Lower lobe of right lung (tissue), 2 donors: ENCODE measurements around the gene GAR1. TPM values are rescaled to one million over a fixed set of nuclear protein-coding genes. Genes with fewer than 3 reads are reported as not detected.
A peak's percentile ranks its signal among the peaks of the same experiment; 100 is the strongest.

Experiments
- ATAC-seq, 2 donors: fragments of 200-7000 bp; cut with Tn5 transposase; one replicate each; pipeline ENCODE4 v1.9.1; 2020 to 2022; ENCODE audit warnings: mild to moderate bottlenecking in 2 of 2, moderate library complexity in 2 of 2
- DNase-seq: peaks from one replicate; pipeline ENCODE4 v3.0.0-alpha.2; 2020
- H3K27ac ChIP-seq: fragments of 200-600 bp; one replicate; pipeline ENCODE4 v1.8.0; 2022
- H3K27me3 ChIP-seq: fragments of 200-600 bp; one replicate; pipeline ENCODE4 v1.8.0; 2022; ENCODE audit warnings: low read depth
- H3K36me3 ChIP-seq: fragments of 200-600 bp; one replicate; pipeline ENCODE4 v1.8.0; 2022; ENCODE audit warnings: mild to moderate bottlenecking
- H3K4me1 ChIP-seq: fragments of 200-600 bp; one replicate; pipeline ENCODE4 v1.8.0; 2022
- H3K4me3 ChIP-seq: fragments of 200-600 bp; one replicate; pipeline ENCODE4 v1.8.0; 2022; ENCODE audit warnings: mild to moderate bottlenecking
- H3K9me3 ChIP-seq: fragments of 200-600 bp; one replicate; pipeline ENCODE4 v1.8.0; 2022
- CTCF ChIP-seq: fragments of 200-600 bp; IDR thresholded peaks from one replicate; pipeline ENCODE4 v1.8.0; 2022; ENCODE audit warnings: antibody characterized with exemption, mild to moderate bottlenecking
- intact Hi-C: fragments of 100-400 bp; cut with DNase I; formaldehyde crosslinking; loops from one replicate; pipeline ENCODE4 v1.11.0; 2022
- total RNA-seq: library from RNA; stranded (reverse); fragmentation: NEBNext Ultra II Directional; extraction: Animal tissue kit (Norgen Biotek cat#: 25700); gene quantifications from one replicate; pipeline ENCODE4 v1.2.1, GENCODE V29; 2021
- donor health status: DM: no; HTN: yes; CAD: no; lungs with severe emphysema.

The GAR1 gene
- total RNA-seq, 1 donor from 2014 or later = 10.0 TPM

- H3K9me3 ChIP-seq = no peaks in the 10 kb centered on the region
- peaks cover 11% of the 10 kb centered on the region for H3K4me1 ChIP-seq
- no peak for DNase-seq
- intact Hi-C loops = loop anchor here (10.0 kb wide), 1 partner anchor 396 kb away; no protein-coding TSS in a partner anchor
- no peak overlapping the region for H3K27ac ChIP-seq
- peaks cover 78% of the 10 kb centered on the region for H3K36me3 ChIP-seq
- no peak for TF ChIP-seq CTCF
- no peaks in the 10 kb centered on the region for H3K27me3 ChIP-seq
- no peak overlapping the region for H3K4me3 ChIP-seq
- no peak for ATAC-seq
Measured at GRCh38 chr4:109820563-109820962, 5.0 kb downstream of the GAR1 start.

GRCh38 chr4:109821185-109821584 is 5.6 kb downstream of the GAR1 start:
- TF ChIP-seq CTCF = no peak
- DNase-seq (no peak), ATAC-seq (no peak)
- intact Hi-C loops = loop anchor here (10.0 kb wide), 1 partner anchor 396 kb away; no protein-coding TSS in a partner anchor
- no peak overlapping the region for H3K4me3 ChIP-seq
- H3K36me3 ChIP-seq = peaks cover 78% of the 10 kb centered on the region
- H3K27me3 ChIP-seq = no peaks in the 10 kb centered on the region
- no peak overlapping the region for H3K27ac ChIP-seq
- peaks cover 9% of the 10 kb centered on the region for H3K4me1 ChIP-seq
- no peaks in the 10 kb centered on the region for H3K9me3 ChIP-seq

- Histone ChIP-seq H3K27me3 (no peaks in the 10 kb centered on the region), H3K4me1 (no peaks in the 10 kb centered on the region), H3K36me3 (peaks cover 38% of the 10 kb centered on the region), H3K9me3 (no peaks in the 10 kb centered on the region), H3K4me3 (no peak overlapping the region), H3K27ac (no peak overlapping the region)
- ATAC-seq (peak in 1 of 2 donors; percentile 51), DNase-seq (no peak)
- TF ChIP-seq CTCF = peak; percentile 54
- intact Hi-C loops = loop anchor here (10.0 kb wide), 1 partner anchor 402 kb away; no protein-coding TSS in a partner anchor
Measured at GRCh38 chr4:109826719-109827118, 11.2 kb downstream of the GAR1 start.

GRCh38 chr4:109827672-109828071 is 12.1 kb downstream of the GAR1 start, which contains the start of gene RRH:
Gene RRH, plus strand, starts transcription at chr4:109827972. Its CDS starts 56 bp downstream, at chr4:109828028.
- Histone ChIP-seq H3K27ac (no peak within 1 kb of the TSS), H3K4me3 (no peak within 1 kb of the TSS), H3K9me3 (no peaks in the 10 kb centered on the region), H3K36me3 (peaks cover 29% of the 10 kb centered on the region), H3K4me1 (no peaks in the 10 kb centered on the region), H3K27me3 (no peaks in the 10 kb centered on the region)
- no peak for TF ChIP-seq CTCF
- DNase-seq (no peak), ATAC-seq (no peak)
- intact Hi-C loops = loop anchor here (10.0 kb wide), 1 partner anchor 403 kb away; no protein-coding TSS in a partner anchor

- H3K4me1 ChIP-seq = no peaks in the 10 kb centered on the region
- no peak for TF ChIP-seq CTCF
- H3K27me3 ChIP-seq = no peaks in the 10 kb centered on the region
- H3K4me3 ChIP-seq = no peak overlapping the region
- no peak overlapping the region for H3K27ac ChIP-seq
- ATAC-seq = no peak
- no peaks in the 10 kb centered on the region for H3K36me3 ChIP-seq
- intact Hi-C loops = no loop called here
- H3K9me3 ChIP-seq = no peaks in the 10 kb centered on the region
- no peak for DNase-seq
Measured at GRCh38 chr4:109833756-109834155, 18.2 kb downstream of the GAR1 start.

- DNase-seq = no peak
- H3K4me3 ChIP-seq = no peak overlapping the region
Measured at GRCh38 chr4:109836985-109837384, 21.4 kb downstream of the GAR1 start.

More at GRCh38 chr4:109836985-109837384, 21.4 kb downstream of the GAR1 start:
- ATAC-seq = no peak
- Histone ChIP-seq H3K4me1 (no peaks in the 10 kb centered on the region), H3K27me3 (no peaks in the 10 kb centered on the region), H3K9me3 (no peaks in the 10 kb centered on the region), H3K27ac (no peak overlapping the region), H3K36me3 (no peaks in the 10 kb centered on the region)
- TF ChIP-seq CTCF = no peak
- intact Hi-C loops = no loop called here
